CD14-positive monocyte (primary cell): Measurements from ENCODE around the gene CACNB2. TPM values are rescaled to one million over a fixed set of nuclear protein-coding genes. Genes with fewer than 3 reads are reported as not detected.

ENCODE experiments used
- DNase-seq, 3 donors: peaks; one replicate each; pipeline ENCODE4 v3.0.0-alpha.2; 2011 to 2022
- H2AFZ ChIP-seq: 2 replicates; pipeline ENCODE4 v1.6.0; 2012; ENCODE audit warnings: mild to moderate bottlenecking, low read depth, low read length, inconsistent platforms; ENCODE audit not compliant: insufficient read depth, poor library complexity, severe bottlenecking
- H3K27ac ChIP-seq, 2 donors: 1 replicate in 1 of 2; 2 replicates in 1 of 2; pipeline ENCODE4 v1.5.1; 2012 to 2013; ENCODE audit warnings: low read length in 2 of 2, control low read depth in 1 of 2, inconsistent platforms in 1 of 2, low read depth in 1 of 2, mild to moderate bottlenecking in 1 of 2
- H3K27me3 ChIP-seq, 2 donors: one replicate each; pipeline versions ENCODE4 v1.6.0 to v1.6.1; 2011 to 2013; ENCODE audit warnings: low read length in 2 of 2; ENCODE audit not compliant: control insufficient read depth in 2 of 2, insufficient read depth in 2 of 2
- H3K36me3 ChIP-seq, 2 donors: replicated peaks in 1 of 2; 1 replicate in 1 of 2; 2 replicates in 1 of 2; pipeline versions ENCODE4 v1.5.1 to v1.6.1; 2012 to 2013; ENCODE audit warnings: low read length in 2 of 2, control low read depth in 1 of 2, inconsistent platforms in 1 of 2, mild to moderate bottlenecking in 1 of 2; ENCODE audit not compliant: insufficient read depth in 2 of 2, control insufficient read depth in 1 of 2
- H3K4me1 ChIP-seq, 2 donors: 1 replicate in 1 of 2; 2 replicates in 1 of 2; pipeline versions ENCODE4 v1.5.1 to v1.6.1; 2012 to 2013; ENCODE audit warnings: low read length in 2 of 2, control low read depth in 1 of 2, inconsistent platforms in 1 of 2, mild to moderate bottlenecking in 1 of 2, moderate library complexity in 1 of 2; ENCODE audit not compliant: insufficient read depth in 2 of 2, control insufficient read depth in 1 of 2
- H3K4me2 ChIP-seq: replicated peaks from 2 replicates; pipeline ENCODE3; 2012; ENCODE audit warnings: low read length, moderate library complexity, mild to moderate bottlenecking; ENCODE audit not compliant: poor library complexity, severe bottlenecking; ENCODE audit errors: extremely low read depth
- H3K4me3 ChIP-seq, 3 experiments: fragments of 200-600 bp in 1 of 3; sonication (generic) in 1 of 3; replicated peaks in 1 of 3; 1 replicate in 2 of 3; 2 replicates in 1 of 3; pipeline ENCODE4 v1.5.1; 2011 to 2013; ENCODE audit warnings: low read length in 3 of 3, mild to moderate bottlenecking in 3 of 3, control low read depth in 2 of 3, low read depth in 2 of 3, inconsistent platforms in 1 of 3, moderate library complexity in 1 of 3
- H3K79me2 ChIP-seq: 2 replicates; pipeline ENCODE4 v1.6.0; 2012; ENCODE audit warnings: mild to moderate bottlenecking, control low read depth, inconsistent platforms, low read length, moderate library complexity; ENCODE audit not compliant: insufficient read depth
- H3K9ac ChIP-seq: 2 replicates; pipeline ENCODE4 v1.6.0; 2017; ENCODE audit warnings: low read length, mild to moderate bottlenecking; ENCODE audit not compliant: insufficient read depth, poor library complexity, severe bottlenecking
- H3K9me3 ChIP-seq, 2 donors: replicated peaks in 1 of 2; 1 replicate in 1 of 2; 2 replicates in 1 of 2; pipeline versions ENCODE4 v1.5.1 to v1.6.1; 2012 to 2013; ENCODE audit warnings: low read length in 2 of 2, control low read depth in 1 of 2; ENCODE audit not compliant: control insufficient read depth in 1 of 2, insufficient read depth in 1 of 2
- H4K20me1 ChIP-seq: 2 replicates; pipeline ENCODE4 v1.6.0; 2012; ENCODE audit warnings: mild to moderate bottlenecking, low read length, control low read depth, moderate library complexity; ENCODE audit not compliant: insufficient read depth
- H3K27ac Mint-ChIP-seq, 7 donors: one replicate each; pipeline ENCODE4 v1.8.0; 2020; ENCODE audit warnings: mild to moderate bottlenecking in 7 of 7, mixed read lengths in 7 of 7, moderate library complexity in 6 of 7, inconsistent platforms in 2 of 7
- H3K27me3 Mint-ChIP-seq, 3 donors: one replicate each; pipeline ENCODE4 v1.8.0; 2021 to 2022; ENCODE audit warnings: low read depth in 3 of 3, mild to moderate bottlenecking in 3 of 3, mixed read lengths in 3 of 3, moderate library complexity in 3 of 3, inconsistent platforms in 1 of 3
- H3K36me3 Mint-ChIP-seq, 2 donors: one replicate each; pipeline ENCODE4 v1.8.0; 2020; ENCODE audit warnings: mixed read lengths in 2 of 2, inconsistent platforms in 1 of 2, mild to moderate bottlenecking in 1 of 2
- H3K4me1 Mint-ChIP-seq: one replicate; pipeline ENCODE4 v1.8.0; 2020; ENCODE audit warnings: mild to moderate bottlenecking, mixed read lengths
- H3K4me3 Mint-ChIP-seq, 2 donors: one replicate each; pipeline ENCODE4 v1.8.0; 2020; ENCODE audit warnings: mild to moderate bottlenecking in 2 of 2, mixed read lengths in 2 of 2, moderate library complexity in 1 of 2
- H3K9me3 Mint-ChIP-seq, 7 donors: one replicate each; pipeline ENCODE4 v1.8.0; 2020 to 2022; ENCODE audit warnings: mixed read lengths in 7 of 7, mild to moderate bottlenecking in 6 of 7, moderate library complexity in 6 of 7, inconsistent platforms in 2 of 7
- CTCF ChIP-seq: fragments of 200-600 bp; IDR thresholded peaks from one replicate; pipeline ENCODE4 v1.8.0; 2022; ENCODE audit warnings: antibody characterized with exemption, mild to moderate bottlenecking
- WGBS: methylation state at CpG from one replicate; pipeline ENCODE4 v1.1.5; 2013; ENCODE audit warnings: missing lambda C conversion rate; ENCODE audit not compliant: insufficient coverage; 5-methylcytosine and 5-hydroxymethylcytosine counted together
- intact Hi-C, 2 donors: fragments of 100-400 bp; cut with micrococcal nuclease; formaldehyde crosslinking; loops; one replicate each; pipeline versions ENCODE4 v1.15.0 to v1.15.1; 2023
- polyA plus RNA-seq, 3 donors: library from polyadenylated mRNA; depleted of rRNA in 1 of 3; unstranded in 2 of 3; stranded (reverse) in 1 of 3; fragments of 300-500 nt in 2 of 3; fragments of >200 nt in 1 of 3; fragmentation: Illumina TruSeq in 2 of 3; gene quantifications; 1 replicate in 2 of 3; 2 replicates in 1 of 3; pipeline ENCODE4 v1.2.3, GENCODE V29; 2012 to 2021

The CACNB2 gene
- polyA plus RNA-seq, 3 donors: 0.05 TPM; not detected in 2

- Histone ChIP-seq H3K27me3 (no peaks in the 10 kb centered on the region), H3K79me2 (no peaks in the 10 kb centered on the region), H3K4me1 (no peaks in the 10 kb centered on the region), H3K4me3 (no peak overlapping the region), H4K20me1 (no peaks in the 10 kb centered on the region), H2AFZ (no peak overlapping the region), H3K9me3 (peaks cover 43 to 94% of the 10 kb centered on the region in 2 donors), H3K27ac (no peak overlapping the region), H3K36me3 (peaks cover 0 to 6% of the 10 kb centered on the region in 2 donors), H3K4me2 (no peak overlapping the region), H3K9ac (no peak overlapping the region)
- DNase-seq: no peak
- Mint-ChIP-seq H3K4me1 (no peaks in the 10 kb centered on the region), H3K27me3 (no peaks in the 10 kb centered on the region), H3K4me3 (no peak overlapping the region), H3K9me3 (no peaks in the 10 kb centered on the region), H3K36me3 (no peaks in the 10 kb centered on the region), H3K27ac (no peak overlapping the region)
- no peak for TF ChIP-seq CTCF
- 98% methylated on average over 5 of the region's 5 CpGs for WGBS
- intact Hi-C loops: no loop called here
Observed at GRCh38 chr10:18565006-18565405, 424.8 kb downstream of the CACNB2 start.

GRCh38 chr10:18566177-18566576 lies 426.0 kb downstream of the CACNB2 start:
- Histone ChIP-seq H3K9me3 (peaks cover 49 to 96% of the 10 kb centered on the region in 2 donors), H3K4me1 (no peaks in the 10 kb centered on the region), H3K4me3 (no peak overlapping the region), H3K79me2 (no peaks in the 10 kb centered on the region), H3K27ac (no peak overlapping the region), H2AFZ (no peak overlapping the region), H4K20me1 (no peaks in the 10 kb centered on the region), H3K9ac (no peak overlapping the region), H3K27me3 (no peaks in the 10 kb centered on the region), H3K36me3 (no peaks in the 10 kb centered on the region), H3K4me2 (no peak overlapping the region)
- 100% methylated on average over 4 of the region's 4 CpGs for WGBS
- intact Hi-C loops: no loop called here
- H3K36me3 Mint-ChIP-seq: no peaks in the 10 kb centered on the region
- TF ChIP-seq CTCF: no peak
- H3K4me1 Mint-ChIP-seq: no peaks in the 10 kb centered on the region
- H3K4me3 Mint-ChIP-seq: no peak overlapping the region
- no peaks in the 10 kb centered on the region for H3K27me3 Mint-ChIP-seq
- DNase-seq: no peak
- no peak overlapping the region for H3K27ac Mint-ChIP-seq
- no peaks in the 10 kb centered on the region for H3K9me3 Mint-ChIP-seq
